H9 (cell line): Measurements from ENCODE around the gene DAPP1. TPM values are rescaled to one million over a fixed set of nuclear protein-coding genes. Genes with fewer than 3 reads are reported as not detected.

ENCODE experiments used
- DNase-seq: peaks from one replicate; pipeline ENCODE4 v3.0.0-alpha.2; 2017
- H2AFZ ChIP-seq: one replicate; pipeline ENCODE4 v1.6.1; 2013; ENCODE audit warnings: mild to moderate bottlenecking, low read length, control low read depth, moderate library complexity
- H2AK5ac ChIP-seq: 2 replicates; pipeline ENCODE4 v1.6.1; 2013; ENCODE audit warnings: low read length, control low read depth, mixed read lengths; ENCODE audit not compliant: insufficient read length
- H2BK120ac ChIP-seq: one replicate; pipeline ENCODE4 v1.6.1; 2013; ENCODE audit warnings: low read depth, mild to moderate bottlenecking, low read length, control low read depth, inconsistent platforms; ENCODE audit not compliant: poor library complexity, severe bottlenecking
- H2BK12ac ChIP-seq: 2 replicates; pipeline ENCODE4 v1.6.1; 2013; ENCODE audit warnings: low read length, control low read depth, mixed read lengths, low read depth; ENCODE audit not compliant: insufficient read length
- H2BK15ac ChIP-seq: 2 replicates; pipeline ENCODE4 v1.6.1; 2013; ENCODE audit warnings: low read depth, low read length, control low read depth
- H2BK20ac ChIP-seq: one replicate; pipeline ENCODE4 v1.6.1; 2013; ENCODE audit warnings: low read depth, mild to moderate bottlenecking, low read length, control low read depth, inconsistent platforms; ENCODE audit not compliant: poor library complexity, severe bottlenecking
- H2BK5ac ChIP-seq: 2 replicates; pipeline ENCODE4 v1.6.1; 2013; ENCODE audit warnings: low read length, control low read depth, mixed read lengths; ENCODE audit not compliant: insufficient read length
- H3K14ac ChIP-seq: 2 replicates; pipeline ENCODE4 v1.6.1; 2013; ENCODE audit warnings: low read length, control low read depth; ENCODE audit not compliant: insufficient read depth
- H3K18ac ChIP-seq: 2 replicates; pipeline ENCODE4 v1.6.1; 2013; ENCODE audit warnings: low read depth, mild to moderate bottlenecking, mixed read lengths, low read length, control low read depth; ENCODE audit not compliant: insufficient read length
- H3K23ac ChIP-seq: 2 replicates; pipeline ENCODE4 v1.6.1; 2013; ENCODE audit warnings: low read length, control low read depth, mixed read lengths, low read depth; ENCODE audit not compliant: insufficient read length
- H3K23me2 ChIP-seq: 2 replicates; pipeline ENCODE4 v1.6.1; 2013; ENCODE audit warnings: low read depth, mild to moderate bottlenecking, mixed read lengths, low read length, control low read depth; ENCODE audit not compliant: insufficient read length, poor library complexity, severe bottlenecking
- H3K27ac ChIP-seq: 2 replicates; pipeline ENCODE4 v1.5.1; 2013; ENCODE audit warnings: low read length, control low read depth, mixed read lengths, low read depth; ENCODE audit not compliant: insufficient read length
- H3K27me3 ChIP-seq: 2 replicates; pipeline ENCODE4 v1.6.1; 2013; ENCODE audit warnings: low read length, control low read depth, inconsistent platforms; ENCODE audit not compliant: insufficient read depth
- H3K4ac ChIP-seq: 2 replicates; pipeline ENCODE4 v1.6.1; 2013; ENCODE audit warnings: low read depth, mild to moderate bottlenecking, control low read depth, inconsistent platforms, low read length, moderate library complexity
- H3K4me1 ChIP-seq: 2 replicates; pipeline ENCODE4 v1.6.1; 2013; ENCODE audit warnings: low read length, control low read depth, inconsistent platforms; ENCODE audit not compliant: insufficient read depth
- H3K4me2 ChIP-seq: 2 replicates; pipeline ENCODE4 v1.6.1; 2013; ENCODE audit warnings: low read length, control low read depth, mixed read lengths; ENCODE audit not compliant: insufficient read length, insufficient read depth
- H3K56ac ChIP-seq: 2 replicates; pipeline ENCODE4 v1.6.1; 2013; ENCODE audit warnings: low read depth, mild to moderate bottlenecking, mixed read lengths, low read length, control low read depth; ENCODE audit not compliant: insufficient read length
- H3K79me1 ChIP-seq: 2 replicates; pipeline ENCODE4 v1.6.1; 2013; ENCODE audit warnings: low read depth, mild to moderate bottlenecking, moderate library complexity, low read length, control low read depth, inconsistent platforms; ENCODE audit not compliant: insufficient read depth, poor library complexity, severe bottlenecking
- H3K79me2 ChIP-seq: 2 replicates; pipeline ENCODE4 v1.6.1; 2013; ENCODE audit warnings: low read length, control low read depth, inconsistent platforms; ENCODE audit not compliant: insufficient read depth
- H3K9ac ChIP-seq: 2 replicates; pipeline ENCODE4 v1.6.1; 2013; ENCODE audit warnings: low read length, control low read depth, mixed read lengths; ENCODE audit not compliant: insufficient read length; ENCODE audit errors: extremely low read depth
- H3K9me3 ChIP-seq: one replicate; pipeline ENCODE4 v1.6.1; 2013; ENCODE audit warnings: low read depth, low read length, inconsistent platforms; ENCODE audit not compliant: control insufficient read depth
- H3T11ph ChIP-seq: one replicate; pipeline ENCODE4 v1.6.1; 2013; ENCODE audit warnings: mild to moderate bottlenecking, low read length, control low read depth, inconsistent platforms
- H4K20me1 ChIP-seq: one replicate; pipeline ENCODE4 v1.6.1; 2013; ENCODE audit not compliant: control insufficient read depth, insufficient read length, insufficient read depth
- H4K5ac ChIP-seq: 2 replicates; pipeline ENCODE4 v1.6.1; 2013; ENCODE audit warnings: low read depth, mild to moderate bottlenecking, mixed read lengths, low read length, control low read depth; ENCODE audit not compliant: insufficient read length
- H4K8ac ChIP-seq: replicated peaks from 2 replicates; pipeline ENCODE4 v1.6.1; 2013; ENCODE audit warnings: low read length, control low read depth, mixed read lengths, low read depth; ENCODE audit not compliant: insufficient read length
- H4K91ac ChIP-seq: 2 replicates; pipeline ENCODE4 v1.6.1; 2013; ENCODE audit warnings: low read depth, mild to moderate bottlenecking, moderate library complexity, mixed read lengths, low read length, control low read depth; ENCODE audit not compliant: insufficient read length
- H3K27ac Mint-ChIP-seq, 3 experiments: 2 replicates in 2 of 3; 3 replicates in 1 of 3; pipeline ENCODE4 v1.8.0; 2020 to 2021; ENCODE audit warnings: mixed read lengths in 3 of 3, mild to moderate bottlenecking in 1 of 3, moderate library complexity in 1 of 3
- H3K27me3 Mint-ChIP-seq: 2 replicates; pipeline ENCODE4 v1.8.0; 2021; ENCODE audit warnings: low read depth, mild to moderate bottlenecking, moderate library complexity, mixed read lengths
- H3K36me3 Mint-ChIP-seq, 3 experiments: 2 replicates in 2 of 3; 3 replicates in 1 of 3; pipeline ENCODE4 v1.8.0; 2020 to 2021; ENCODE audit warnings: low read depth in 3 of 3, mixed read lengths in 3 of 3; ENCODE audit not compliant: insufficient read depth in 1 of 3
- H3K4me1 Mint-ChIP-seq, 2 experiments: 2 replicates each; pipeline ENCODE4 v1.8.0; 2020; ENCODE audit warnings: mixed read lengths in 2 of 2
- H3K4me3 Mint-ChIP-seq, 2 experiments: 2 replicates in 1 of 2; 3 replicates in 1 of 2; pipeline ENCODE4 v1.8.0; 2020 to 2021; ENCODE audit warnings: mild to moderate bottlenecking in 2 of 2, mixed read lengths in 2 of 2, moderate library complexity in 1 of 2
- H3K9me3 Mint-ChIP-seq, 2 experiments: 2 replicates in 1 of 2; 3 replicates in 1 of 2; pipeline ENCODE4 v1.8.0; 2020; ENCODE audit warnings: mild to moderate bottlenecking in 2 of 2, mixed read lengths in 2 of 2, moderate library complexity in 1 of 2
- WGBS: extraction: QIAGEN DNeasy Blood & Tissue Kit; methylation state at CpG from one replicate; pipeline ENCODE4 v1.1.7; 2013; ENCODE audit warnings: missing lambda C conversion rate, low lambda C conversion rate, mixed read lengths; ENCODE audit not compliant: insufficient read length; ENCODE audit errors: extremely low coverage; 5-methylcytosine and 5-hydroxymethylcytosine counted together
- total RNA-seq: library from RNA; stranded (reverse); gene quantifications from 2 replicates; pipeline ENCODE4 v1.2.1, GENCODE V29; 2021
- TF ChIP-seq, protein P1 (sequence below): fragments of 200-600 bp; sonication (generic); conservative IDR thresholded peaks from 3 replicates; pipeline ENCODE4 v1.8.0; 2021; ENCODE audit warnings: antibody characterized with exemption, mild to moderate bottlenecking

Gene DAPP1
- total RNA-seq, 1 experiment from 2014 or later = not detected

DNA sequence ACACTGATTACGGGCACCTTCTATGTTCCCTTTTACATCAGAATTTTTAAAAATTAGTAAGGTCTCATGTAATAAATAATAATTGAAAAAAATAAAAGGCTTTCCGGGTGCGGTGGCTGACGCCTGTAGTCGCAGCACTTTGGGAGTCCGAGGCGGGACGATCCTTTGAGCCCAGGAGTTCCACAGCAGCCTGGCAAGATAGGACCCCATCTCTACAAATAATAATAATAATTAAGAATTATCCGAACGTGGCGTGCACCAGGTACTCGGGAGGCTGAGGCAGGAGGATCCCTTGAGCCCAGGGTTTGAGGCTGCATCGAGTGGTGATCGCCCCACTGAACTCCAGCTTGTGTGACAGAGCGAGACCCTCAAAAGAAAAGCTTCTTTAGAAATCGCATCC lies 78.4 kb downstream of the DAPP1 start:
- no peak overlapping the region for H3K27ac ChIP-seq
- H3K27ac Mint-ChIP-seq = peak overlapping the region in 2 of 3 experiments; percentile 92 to 93; a peak in 3 of 7 replicates

More for the DNA sequence above, 78.4 kb downstream of the DAPP1 start:
- Histone ChIP-seq H3K23me2 (peaks cover 12% of the 10 kb centered on the region), H2AFZ (no peak overlapping the region), H4K8ac (no peak overlapping the region), H2BK120ac (no peak overlapping the region), H3K56ac (no peak overlapping the region), H4K91ac (no peak overlapping the region), H3K4ac (no peak overlapping the region), H2BK5ac (no peak overlapping the region), H2AK5ac (no peak overlapping the region), H3T11ph (no peak overlapping the region), H3K27me3 (no peaks in the 10 kb centered on the region), H2BK20ac (no peak overlapping the region), H3K4me2 (peak overlapping the region; percentile 76), H4K5ac (no peak overlapping the region), H3K4me1 (no peaks in the 10 kb centered on the region), H3K23ac (no peak overlapping the region), H3K79me2 (0 out of 2 replicates have a peak, but pooled peaks cover 1% of the 10 kb centered on the region), H4K20me1 (no peaks in the 10 kb centered on the region), H2BK15ac (no peak overlapping the region), H3K9me3 (no peaks in the 10 kb centered on the region), H2BK12ac (no peak overlapping the region), H3K9ac (no peak overlapping the region), H3K79me1 (no peaks in the 10 kb centered on the region), H3K18ac (no peak overlapping the region), H3K14ac (no peak overlapping the region)
- no peak for DNase-seq
- no CpG with 5 or more reads among the region's 16 CpGs for WGBS
- TF ChIP-seq, protein P1, sequence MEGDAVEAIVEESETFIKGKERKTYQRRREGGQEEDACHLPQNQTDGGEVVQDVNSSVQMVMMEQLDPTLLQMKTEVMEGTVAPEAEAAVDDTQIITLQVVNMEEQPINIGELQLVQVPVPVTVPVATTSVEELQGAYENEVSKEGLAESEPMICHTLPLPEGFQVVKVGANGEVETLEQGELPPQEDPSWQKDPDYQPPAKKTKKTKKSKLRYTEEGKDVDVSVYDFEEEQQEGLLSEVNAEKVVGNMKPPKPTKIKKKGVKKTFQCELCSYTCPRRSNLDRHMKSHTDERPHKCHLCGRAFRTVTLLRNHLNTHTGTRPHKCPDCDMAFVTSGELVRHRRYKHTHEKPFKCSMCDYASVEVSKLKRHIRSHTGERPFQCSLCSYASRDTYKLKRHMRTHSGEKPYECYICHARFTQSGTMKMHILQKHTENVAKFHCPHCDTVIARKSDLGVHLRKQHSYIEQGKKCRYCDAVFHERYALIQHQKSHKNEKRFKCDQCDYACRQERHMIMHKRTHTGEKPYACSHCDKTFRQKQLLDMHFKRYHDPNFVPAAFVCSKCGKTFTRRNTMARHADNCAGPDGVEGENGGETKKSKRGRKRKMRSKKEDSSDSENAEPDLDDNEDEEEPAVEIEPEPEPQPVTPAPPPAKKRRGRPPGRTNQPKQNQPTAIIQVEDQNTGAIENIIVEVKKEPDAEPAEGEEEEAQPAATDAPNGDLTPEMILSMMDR = no peak
- peaks cover 0 to 3% (median 0%) of the 10 kb centered on the region in 3 experiments; a peak in 1 of 7 replicates for H3K36me3 Mint-ChIP-seq
- peak overlapping the region; percentile 86 to 97 for H3K4me3 Mint-ChIP-seq
- no peaks in the 10 kb centered on the region for H3K9me3 Mint-ChIP-seq
- peaks cover 8% of the 10 kb centered on the region in 2 experiments for H3K4me1 Mint-ChIP-seq
- no peaks in the 10 kb centered on the region for H3K27me3 Mint-ChIP-seq
